GM12891 (cell line): ENCODE data around the gene TMPRSS11A.

Experiments used
- POLR2A ChIP-seq: IDR thresholded peaks from 2 replicates; pipeline ENCODE4 v1.6.1; 2011; ENCODE audit warnings: low read depth, low read length, control low read depth
- POLR2AphosphoS5 ChIP-seq: IDR thresholded peaks from 2 replicates; pipeline ENCODE4 v1.6.1; 2011; ENCODE audit warnings: low read depth, low read length, control low read depth
- TAF1 ChIP-seq: IDR thresholded peaks from 2 replicates; pipeline ENCODE4 v1.6.1; 2011; ENCODE audit warnings: low read depth, low read length, control low read depth

- TF ChIP-seq POLR2A = no peak
- TF ChIP-seq TAF1 = no peak
- no peak for TF ChIP-seq POLR2AphosphoS5
Observed at GRCh38 chr4:67941074-67941473, 22.2 kb downstream of the TMPRSS11A start.
